Activated T-cell treated with anti-CD3 and anti-CD28 coated beads for 48 hours (primary cell): ENCODE data around the gene DPM2.

Source experiments
- DNase-seq: peaks from one replicate; pipeline ENCODE4 v3.0.0-alpha.2; 2020; ENCODE audit warnings: low read depth

DPM2 gene

DNA sequence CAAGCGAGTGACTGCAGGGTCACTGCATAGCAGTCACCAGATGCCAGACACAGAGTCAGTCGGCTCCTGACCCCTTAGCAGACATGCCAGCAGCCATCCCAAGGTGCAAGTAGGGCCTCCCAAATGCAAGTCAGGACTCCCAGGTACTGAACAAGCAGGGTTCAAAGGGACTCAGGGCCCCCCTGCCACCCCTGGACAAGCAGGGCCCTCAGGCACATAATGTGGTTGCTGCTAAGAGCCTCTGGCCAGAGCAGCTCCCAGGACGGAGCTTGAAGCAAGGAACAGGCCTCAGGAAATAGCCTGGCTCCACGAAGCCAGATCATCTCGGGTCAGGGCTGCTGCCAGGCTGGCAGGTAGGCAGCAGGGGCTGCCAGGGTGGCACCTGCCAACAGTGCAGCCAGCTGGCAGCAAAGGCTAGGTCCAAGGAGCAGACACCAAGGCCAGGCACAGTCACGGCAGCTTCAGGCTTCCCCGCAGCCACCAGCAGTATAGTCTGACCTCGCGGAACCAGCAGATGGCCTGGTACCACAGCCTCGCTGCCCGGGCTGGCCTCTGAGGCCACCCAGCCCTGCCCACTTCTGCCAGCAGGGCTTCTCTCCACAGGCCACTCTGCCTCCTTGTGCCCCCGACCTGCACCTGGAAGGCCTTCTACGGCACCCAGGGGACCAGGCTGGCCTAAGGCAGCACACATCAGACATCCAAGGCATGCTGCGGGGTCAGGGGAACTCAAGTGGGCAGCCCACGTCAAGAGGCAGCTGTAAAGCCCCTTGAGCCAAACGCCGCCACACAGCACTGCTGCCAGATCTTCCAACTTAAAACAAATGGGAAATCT, 35.7 kb upstream of the DPM2 start:
- no peak for DNase-seq

DNA sequence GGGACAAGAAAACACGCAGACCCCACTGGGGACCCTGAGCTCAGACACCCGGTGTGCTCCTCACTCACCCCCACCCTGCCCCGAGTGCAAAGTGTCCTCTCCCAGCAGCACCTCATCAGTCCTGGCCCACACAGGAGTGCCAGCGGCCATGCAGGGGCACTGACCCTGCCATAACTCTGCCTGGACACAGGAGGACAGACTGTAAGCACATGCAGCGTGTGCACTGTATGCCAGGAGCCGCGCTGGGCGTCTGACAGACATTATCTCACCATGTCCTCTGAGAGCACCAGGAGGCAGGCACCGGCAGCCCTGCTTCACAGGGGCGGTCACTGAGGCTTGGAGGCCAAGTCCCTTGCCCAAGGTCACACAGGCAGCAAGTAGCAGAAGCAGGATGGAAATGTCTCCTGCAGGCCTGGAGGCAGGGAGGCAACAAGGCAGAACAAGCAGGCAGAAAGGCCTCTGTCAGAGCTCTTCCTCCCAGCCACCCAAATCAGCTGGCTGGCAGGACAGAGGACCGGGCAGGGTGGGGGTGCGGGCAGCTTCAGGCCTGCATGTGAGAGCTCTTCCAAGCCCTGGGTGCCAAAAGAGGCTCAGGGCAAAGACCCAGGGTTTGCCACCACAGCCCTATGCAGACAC, 34.7 kb upstream of the DPM2 start:
- DNase-seq, result no peak

DNA sequence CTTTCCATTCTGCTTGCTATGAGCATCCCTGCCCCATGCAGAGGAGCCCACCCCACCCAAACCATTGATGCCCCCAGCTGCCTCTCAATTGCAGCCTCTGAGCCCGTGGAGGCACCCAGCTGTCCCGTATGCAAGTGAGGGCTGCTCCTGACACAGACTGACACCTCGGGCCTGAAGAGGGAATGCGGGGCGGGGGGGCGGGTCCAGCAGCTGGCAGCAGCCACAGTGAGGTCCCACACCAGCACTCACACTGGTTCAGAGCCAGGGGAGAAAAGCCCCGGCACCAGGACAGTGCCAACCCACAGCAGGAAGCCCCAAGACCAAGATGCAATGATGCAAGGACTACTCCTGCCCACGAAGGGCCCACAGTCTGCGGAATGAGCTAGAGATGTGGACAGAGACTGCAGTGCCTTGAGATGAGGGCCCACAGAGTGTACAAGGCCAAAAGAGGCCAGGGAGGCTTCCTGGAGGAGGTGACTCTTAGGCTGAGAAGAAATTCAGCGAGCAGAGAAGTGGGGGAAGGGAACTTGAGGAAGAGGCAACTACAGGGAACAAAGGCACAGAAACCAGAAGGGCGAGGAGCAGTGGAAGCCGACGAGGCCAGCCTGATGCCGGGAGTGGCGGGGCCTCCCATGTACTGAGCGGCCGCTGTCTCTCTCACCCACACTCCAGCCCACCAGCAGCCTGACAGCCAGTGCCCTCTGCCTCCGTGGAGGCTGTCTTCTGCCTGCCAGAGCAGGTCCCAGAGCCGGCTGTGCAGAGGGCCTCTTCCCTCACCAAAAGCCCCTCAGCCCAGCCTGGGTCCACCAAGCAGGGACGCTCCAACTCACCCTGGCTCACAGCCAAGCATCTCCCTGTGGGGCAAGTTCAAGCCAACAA, 33.9 kb upstream of the DPM2 start:
- DNase-seq, result no peak

DNA sequence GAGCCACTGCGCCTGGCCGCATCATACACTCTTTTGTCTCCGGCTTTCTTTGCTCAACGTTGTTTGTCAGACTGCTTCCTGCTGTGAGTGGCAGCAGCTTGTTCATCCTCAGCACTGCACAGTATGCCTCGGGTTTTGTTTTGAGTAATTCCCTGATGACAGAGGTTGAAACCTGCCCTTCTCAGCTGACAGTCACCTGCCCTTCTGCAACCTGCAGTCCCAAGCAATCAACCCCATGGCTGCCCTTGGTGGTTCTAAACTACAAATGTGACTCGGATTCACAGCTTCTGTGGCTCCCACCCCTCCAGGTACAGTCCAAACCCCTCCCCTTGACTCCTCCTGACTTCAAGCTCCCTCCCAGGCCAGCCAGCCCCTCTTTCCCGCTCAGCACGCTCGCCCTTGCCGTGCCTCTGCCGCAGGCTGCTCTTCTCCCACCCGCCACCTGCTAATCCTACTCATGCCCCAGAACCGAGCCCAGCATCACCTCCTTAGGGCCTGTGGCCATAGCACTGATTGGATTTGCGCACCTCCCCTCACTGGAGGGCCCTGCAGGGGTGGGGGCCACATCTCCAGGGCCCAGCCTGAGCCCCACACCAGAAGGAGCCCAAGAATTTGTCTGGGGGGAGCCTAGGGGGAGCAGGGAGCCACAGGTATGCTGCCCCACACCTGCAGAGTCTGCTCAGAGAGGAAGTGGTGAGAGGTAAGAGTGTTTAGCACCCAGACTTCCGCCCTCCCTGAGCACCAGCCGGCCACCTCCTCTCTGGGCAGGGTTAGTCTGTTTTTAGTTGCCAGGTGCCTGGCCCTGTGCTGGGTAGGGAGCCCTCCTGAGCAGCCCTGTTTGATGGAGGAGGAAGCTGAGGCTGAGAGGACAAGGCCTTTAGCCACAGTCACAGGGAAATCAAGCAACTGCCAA, 33.0 kb upstream of the DPM2 start:
- no peak for DNase-seq

DNA sequence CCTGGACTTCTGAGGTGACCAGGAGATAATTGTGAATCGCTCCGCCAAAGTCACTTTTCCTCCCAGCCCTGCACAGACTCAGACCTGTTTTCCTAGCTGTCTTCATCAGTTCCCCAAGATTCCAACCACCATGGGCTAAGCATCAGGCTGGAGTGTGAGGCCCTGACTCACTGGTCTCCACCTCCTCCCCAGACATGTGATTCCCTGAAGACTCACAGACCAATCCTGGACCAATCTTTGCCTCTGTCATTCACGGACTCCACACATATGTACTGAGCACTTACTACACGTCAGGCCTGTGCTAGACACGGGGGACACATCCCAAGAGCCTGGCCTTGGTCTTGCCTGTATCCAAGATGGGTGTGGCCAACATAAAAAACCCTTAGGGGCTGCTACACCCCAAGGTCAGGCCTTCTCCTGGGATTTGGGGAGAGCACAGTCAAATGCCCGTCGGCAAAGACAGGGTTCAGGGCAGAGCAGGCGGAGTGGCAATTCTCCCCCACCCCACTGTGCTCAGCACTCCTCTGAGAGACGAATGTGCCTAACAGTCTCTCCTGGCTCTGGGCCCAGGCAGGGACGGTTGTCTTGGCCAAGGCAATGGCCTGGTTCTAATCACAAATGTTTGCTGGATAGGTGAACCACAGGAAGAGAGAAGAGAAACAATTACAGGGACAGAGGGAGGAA, 31.2 kb upstream of the DPM2 start:
- no peak for DNase-seq

DNA sequence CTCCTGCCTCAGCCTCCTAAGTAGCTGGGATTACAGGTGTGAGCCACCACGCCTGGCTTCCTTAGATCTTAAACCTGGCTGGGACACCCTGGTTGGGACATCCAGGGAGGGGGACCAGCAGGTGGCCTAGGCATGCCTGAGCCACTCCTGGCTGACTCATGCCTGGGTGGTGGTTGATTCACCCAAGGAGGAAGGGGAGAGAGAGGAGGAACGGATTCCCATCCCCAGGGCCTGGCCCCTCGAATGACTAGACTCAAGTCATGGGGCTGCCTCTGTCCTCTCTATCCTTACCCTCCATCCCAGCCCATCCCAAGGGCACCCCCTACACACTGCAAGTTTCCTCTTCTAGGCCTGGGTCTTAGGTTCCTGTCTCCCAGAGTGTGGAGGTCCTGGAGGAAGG, 30.4 kb upstream of the DPM2 start:
- DNase-seq, result no peak

DNA sequence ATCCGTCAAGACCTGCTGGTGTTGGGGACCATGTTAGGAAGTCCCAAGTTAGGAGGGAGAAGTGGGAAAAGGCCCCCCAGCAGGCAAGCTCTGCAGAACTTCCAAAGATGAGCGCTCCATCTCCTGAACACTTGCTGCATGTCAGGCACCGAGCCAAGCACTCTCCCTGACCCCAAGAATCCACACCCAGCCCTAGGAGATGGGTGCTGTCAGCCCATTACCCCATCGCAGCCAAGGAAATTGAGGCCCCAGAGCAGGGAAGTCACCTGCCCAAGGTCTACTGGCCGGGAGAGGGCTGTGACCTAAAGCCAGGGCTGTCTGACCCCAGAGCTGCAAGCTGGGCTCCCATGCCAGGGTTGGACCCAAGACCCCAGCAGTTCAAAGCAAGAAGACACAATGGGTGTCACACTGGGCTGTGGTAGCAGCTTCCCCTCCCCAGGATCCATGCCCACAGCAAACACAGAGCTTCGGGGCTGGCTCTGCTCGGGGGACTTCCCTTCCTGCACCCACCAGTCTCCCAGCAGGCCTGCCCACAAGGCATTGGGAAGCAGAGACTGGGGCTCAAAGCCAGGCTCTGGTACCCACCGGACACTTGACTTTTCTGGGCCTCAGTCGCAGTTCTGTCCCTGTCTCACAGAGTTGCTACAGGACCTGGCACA, 29.6 kb upstream of the DPM2 start:
- no peak for DNase-seq

DNA sequence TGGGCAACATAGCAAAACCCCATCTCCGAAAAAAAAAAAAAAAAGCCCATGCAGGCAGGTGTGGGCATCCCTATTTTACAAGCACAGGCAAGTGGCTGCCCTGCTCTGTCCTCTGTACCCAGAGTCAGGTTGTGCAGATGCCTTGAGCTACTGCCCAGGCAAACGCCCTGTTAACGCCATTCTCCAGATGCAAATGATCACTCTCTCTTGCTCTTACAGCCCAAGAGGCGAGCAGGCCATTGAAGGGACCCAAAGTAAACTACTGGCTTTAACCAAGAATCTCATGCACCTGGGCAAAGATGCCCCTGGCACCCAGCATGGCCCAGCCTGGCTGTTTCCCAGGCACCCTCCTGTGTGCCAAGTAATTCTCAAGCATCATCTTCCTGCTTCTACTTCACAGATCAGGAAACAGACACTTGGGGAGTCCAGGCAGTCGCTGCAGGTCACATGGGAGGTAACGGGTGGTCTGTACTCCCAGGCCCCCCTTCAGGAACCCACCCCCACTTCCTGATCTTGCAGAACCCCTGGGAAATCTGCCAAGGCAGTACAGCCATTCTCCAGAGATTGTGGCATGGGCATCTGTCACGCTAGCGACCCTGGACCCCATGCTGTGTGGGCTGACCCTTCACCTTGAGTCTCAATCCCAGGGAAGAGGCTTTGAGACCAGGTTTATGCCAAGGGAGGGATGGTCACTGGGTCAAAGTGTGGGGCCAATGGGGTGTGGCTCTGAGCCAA, 28.9 kb upstream of the DPM2 start:
- DNase-seq, result no peak

DNA sequence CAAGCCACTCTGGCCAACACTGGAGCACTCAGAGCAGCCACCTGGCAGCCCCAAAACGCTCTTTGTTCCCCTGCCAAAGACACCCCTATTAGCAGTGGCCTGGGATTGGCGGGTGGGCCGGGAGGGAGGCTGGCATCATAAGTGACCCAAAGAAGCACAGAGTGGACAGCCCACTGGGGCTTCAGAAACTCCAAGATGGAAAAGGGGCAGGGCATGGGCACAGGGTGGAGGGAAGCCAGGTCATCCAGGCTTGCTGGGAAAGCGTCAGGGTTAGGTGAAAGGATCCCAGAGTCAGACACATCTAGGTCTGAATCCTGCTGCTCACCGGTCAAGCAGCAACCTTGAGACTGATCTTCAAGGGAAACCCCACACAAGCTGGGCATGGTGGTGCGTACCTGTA, 28.3 kb upstream of the DPM2 start:
- no peak for DNase-seq

DNA sequence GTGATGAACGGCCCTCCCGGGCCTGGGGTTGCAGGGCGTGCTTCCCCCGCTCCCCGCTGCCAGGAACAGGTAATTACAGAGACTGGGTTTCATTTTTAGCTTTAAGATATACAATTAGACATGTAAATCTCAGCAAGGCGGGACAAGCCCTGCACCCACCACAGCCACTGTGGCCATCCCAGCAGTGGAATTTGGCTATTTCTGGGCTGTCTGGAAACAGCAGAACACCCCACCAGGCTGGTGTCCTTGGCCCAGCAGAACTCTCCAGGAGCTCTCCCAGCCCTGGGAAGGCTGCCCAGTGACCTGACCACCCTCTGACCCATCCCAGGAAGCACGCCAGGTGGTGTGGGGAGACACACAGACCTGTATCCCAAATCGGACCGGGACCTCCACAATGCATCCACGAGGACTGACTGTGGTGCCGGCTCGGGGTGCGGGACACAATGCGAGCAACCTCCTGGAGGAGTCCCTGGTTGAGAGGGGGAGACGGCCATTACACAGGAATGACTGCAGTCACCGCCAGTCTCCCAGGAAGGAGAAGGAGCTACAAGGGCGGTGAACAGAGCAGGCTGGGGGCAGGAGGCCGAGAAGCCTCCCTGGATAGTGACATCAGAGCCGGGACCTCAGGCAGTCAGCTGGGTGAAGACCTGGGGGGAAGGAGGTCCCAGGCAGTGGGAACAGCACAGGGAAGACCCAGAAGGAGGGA, 25.9 kb upstream of the DPM2 start:
- no peak for DNase-seq

DNA sequence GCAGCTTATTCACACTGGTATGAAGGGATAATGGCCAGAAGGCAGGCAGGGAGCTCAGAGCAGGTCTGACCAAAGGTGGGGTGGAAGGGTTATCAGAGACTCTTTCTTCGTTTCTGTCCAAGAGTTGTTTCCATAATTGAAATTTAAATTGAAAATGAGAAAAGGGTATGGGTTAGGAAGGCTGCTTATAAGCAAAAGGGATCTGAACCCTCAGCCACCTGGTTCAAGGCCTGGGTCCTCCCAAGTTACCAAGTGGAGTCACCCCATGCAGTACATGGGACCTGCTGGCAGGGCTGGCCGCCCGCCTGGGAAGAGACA, 25.3 kb upstream of the DPM2 start:
- no peak for DNase-seq

DNA sequence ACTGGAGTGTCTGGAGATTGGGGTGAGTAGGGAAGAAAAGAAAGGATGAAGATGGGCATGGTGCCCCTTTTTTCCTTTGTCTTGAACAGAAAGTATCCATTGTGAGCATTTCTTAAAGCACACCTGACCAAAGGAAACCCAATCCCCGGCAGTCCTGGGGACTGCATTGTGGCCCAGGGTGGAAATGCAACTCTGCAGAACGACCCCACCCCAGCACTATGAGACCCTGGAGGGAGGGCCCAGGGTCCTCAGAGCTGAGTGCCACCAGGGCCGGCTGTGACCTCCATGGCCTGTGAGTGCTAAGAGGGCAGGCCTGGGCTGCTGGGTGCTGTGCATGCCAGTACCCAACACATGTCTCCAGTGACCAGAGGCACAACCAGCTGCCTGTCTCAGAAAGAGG, 24.6 kb upstream of the DPM2 start:
- DNase-seq, result no peak

DNA sequence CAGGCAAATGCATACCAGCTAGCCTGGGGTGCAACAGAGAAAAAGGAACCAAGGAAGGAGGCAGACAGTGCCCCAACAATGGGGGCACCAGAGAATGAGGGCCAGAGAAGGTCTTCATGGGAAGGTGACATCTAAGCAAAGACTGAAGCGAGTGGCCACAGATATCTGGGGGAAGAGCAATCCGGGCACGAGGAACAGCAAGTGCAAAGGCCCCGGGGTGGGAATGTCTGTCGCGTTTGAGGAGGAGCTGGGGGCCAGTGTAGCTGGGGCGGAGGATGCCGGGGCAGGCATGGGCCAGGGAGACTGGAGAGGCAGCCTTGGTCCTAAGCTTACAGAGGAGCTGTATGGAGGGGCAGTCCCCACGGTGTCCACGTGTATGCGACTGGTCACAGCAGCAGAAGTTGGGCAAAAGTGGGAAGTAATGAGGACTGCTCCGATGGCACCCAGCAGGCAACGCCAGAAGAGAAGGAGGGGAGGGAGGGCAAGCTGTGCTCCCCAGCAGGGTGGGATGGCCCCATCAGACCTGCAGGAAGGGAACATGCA, 24.0 kb upstream of the DPM2 start:
- no peak for DNase-seq

DNA sequence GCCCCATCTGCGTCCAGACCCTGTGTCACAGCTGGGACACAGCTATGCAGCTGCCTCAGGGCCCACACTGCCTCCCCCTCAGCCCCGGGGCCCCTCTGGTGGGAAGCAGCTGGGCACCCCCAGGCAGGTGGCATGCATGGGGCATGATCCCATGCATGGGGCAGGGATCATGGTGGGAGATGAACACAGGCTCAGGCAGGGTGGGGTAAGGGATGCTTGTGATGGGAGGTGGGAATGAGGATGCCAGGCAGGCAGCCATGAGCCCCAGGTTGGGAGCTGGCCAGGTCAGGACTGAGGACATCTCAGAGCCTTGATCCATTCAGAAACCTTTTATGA, 23.5 kb upstream of the DPM2 start:
- DNase-seq, result no peak

DNA sequence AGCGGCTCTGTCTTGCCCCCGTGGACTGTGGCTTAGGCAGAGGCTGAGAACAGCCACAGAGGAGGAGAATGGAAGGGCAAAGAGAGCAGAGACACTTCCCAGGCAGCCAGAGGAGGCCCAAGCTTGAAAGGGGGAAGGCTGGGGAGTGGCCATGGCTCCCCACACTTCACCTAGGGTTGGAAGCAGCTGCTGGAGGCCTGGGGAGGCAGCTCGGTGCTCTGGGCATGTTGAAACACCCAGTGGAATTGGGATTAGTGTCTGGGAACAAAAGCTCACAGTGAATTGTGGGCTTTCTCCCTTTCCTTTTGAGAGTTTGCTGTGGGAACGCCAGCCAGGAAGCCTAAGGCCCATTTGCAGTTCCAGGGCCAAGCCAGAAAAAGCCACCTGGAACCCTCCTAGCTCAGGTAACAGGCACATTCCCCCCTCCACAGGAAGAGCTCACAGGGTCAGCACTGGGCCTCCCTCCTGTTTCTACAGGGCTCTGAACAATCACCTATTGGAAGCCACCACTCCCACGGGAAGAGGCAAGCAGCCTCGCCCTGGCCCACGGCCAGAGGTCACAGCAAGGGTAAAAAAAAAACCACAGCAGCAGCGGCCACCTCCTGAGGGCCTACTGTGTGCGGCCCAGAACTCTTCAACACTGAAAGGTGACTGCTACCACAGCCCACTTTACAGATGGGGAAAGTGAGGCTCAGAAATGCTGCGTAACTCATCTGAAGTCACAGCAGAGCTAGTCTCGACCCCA, 22.9 kb upstream of the DPM2 start:
- DNase-seq, result no peak

DNA sequence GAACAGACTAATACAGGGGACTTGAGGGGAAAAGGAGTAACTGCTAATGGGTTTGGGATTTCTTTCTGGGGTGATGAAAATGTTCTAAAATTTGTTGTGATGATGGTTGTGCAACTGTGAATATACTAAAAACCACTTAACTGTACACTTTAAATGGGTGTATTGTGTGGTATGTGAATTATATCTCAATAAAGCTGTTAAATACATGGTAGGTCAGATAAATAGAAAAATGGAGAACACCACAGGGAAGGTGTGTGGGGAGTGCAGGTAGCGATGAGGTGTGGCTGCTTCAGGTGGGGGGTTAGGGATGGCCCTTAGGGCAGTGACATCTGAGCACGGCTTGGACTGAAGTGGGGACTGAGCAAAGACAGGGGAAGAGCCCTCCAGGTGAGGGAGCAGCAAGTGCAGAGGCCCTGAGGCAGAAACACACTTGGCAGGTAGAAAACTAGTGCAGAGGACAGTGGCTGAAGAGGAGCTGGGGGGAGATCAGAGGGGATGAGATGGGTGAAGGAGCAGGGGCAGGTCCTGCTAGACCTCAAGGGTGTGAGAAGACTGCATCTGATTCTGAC, 22.3 kb upstream of the DPM2 start:
- DNase-seq, result no peak

DNA sequence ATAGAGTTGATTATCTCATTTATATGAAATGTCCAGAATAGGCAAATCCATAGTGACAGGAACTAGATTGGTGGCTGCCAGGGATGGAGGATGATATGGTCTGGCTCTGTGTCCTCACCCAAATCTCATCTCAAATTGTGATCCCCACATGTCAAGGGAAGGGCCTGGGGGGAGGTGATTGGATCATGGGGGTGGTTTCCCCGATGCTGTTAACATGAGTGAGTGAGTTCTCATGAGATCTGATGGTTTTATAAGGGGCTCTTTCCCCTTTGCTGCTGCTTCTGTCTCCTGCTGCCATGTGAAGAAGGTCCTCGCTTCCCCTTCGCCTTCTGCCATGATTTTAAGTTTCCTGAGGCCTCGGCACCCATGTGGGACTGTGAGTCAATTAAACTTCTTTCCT, 21.7 kb upstream of the DPM2 start:
- DNase-seq, result no peak

DNA sequence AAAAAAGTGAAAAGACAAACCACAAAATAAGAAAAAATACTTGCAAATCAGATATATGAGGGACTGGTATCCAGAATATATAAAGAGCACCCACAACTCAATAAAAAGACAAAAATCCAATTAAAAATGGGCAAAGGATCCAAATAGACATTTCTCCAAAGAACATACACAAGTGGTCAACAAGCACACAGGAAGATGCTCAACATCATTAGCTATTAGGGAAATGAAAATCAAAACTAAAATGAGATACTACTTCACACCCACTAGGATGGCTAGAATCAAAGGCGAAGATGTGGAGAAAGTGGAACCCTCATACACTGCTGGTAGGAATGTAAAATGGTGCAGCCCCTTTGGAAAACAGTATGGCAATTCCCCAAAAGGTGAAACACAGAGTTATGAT, 21.1 kb upstream of the DPM2 start:
- no peak for DNase-seq
